KMS-11 (cell line): ENCODE results near the gene CAMKMT.
A peak's percentile ranks its signal among the peaks of the same experiment; 100 is the strongest.

Source experiments
- H2AFZ ChIP-seq: fragments of 200-600 bp; sonication (generic); 2 replicates; pipeline ENCODE4 v1.6.1; 2016; ENCODE audit warnings: antibody characterized with exemption, mixed run types, low read depth
- H3K27ac ChIP-seq: fragments of 200-600 bp; sonication (generic); 2 replicates; pipeline ENCODE4 v1.6.1; 2016; ENCODE audit warnings: mild to moderate bottlenecking, mixed run types
- H3K27me3 ChIP-seq: fragments of 200-600 bp; sonication (generic); 2 replicates; pipeline ENCODE4 v1.6.1; 2017; ENCODE audit warnings: mild to moderate bottlenecking, low read depth, mixed run types, moderate library complexity; ENCODE audit not compliant: insufficient read depth
- H3K36me3 ChIP-seq: fragments of 200-600 bp; sonication (generic); 2 replicates; pipeline ENCODE4 v1.6.1; 2017; ENCODE audit warnings: mild to moderate bottlenecking, mixed run types; ENCODE audit not compliant: insufficient read depth
- H3K4me1 ChIP-seq: fragments of 200-600 bp; sonication (generic); 2 replicates; pipeline ENCODE4 v1.6.1; 2016; ENCODE audit warnings: mild to moderate bottlenecking, low read depth, mixed run types; ENCODE audit not compliant: poor library complexity, severe bottlenecking
- H3K4me2 ChIP-seq: fragments of 200-600 bp; sonication (generic); 2 replicates; pipeline ENCODE4 v1.7.0; 2016; ENCODE audit warnings: mild to moderate bottlenecking, mixed run types
- H3K4me3 ChIP-seq: fragments of 200-600 bp; sonication (generic); IDR thresholded peaks from 2 replicates; pipeline ENCODE4 v1.6.1; 2017; ENCODE audit warnings: low read depth, low read length, mixed read lengths; ENCODE audit not compliant: insufficient read depth
- H3K79me2 ChIP-seq: fragments of 200-600 bp; sonication (generic); 2 replicates; pipeline ENCODE4 v1.6.1; 2016; ENCODE audit warnings: low read depth, mixed run types; ENCODE audit not compliant: insufficient read depth
- H3K9ac ChIP-seq: fragments of 200-600 bp; sonication (generic); 2 replicates; pipeline ENCODE4 v1.6.1; 2016; ENCODE audit warnings: mild to moderate bottlenecking, mixed run types
- H4K20me1 ChIP-seq: fragments of 200-600 bp; sonication (generic); 2 replicates; pipeline ENCODE4 v1.6.1; 2016; ENCODE audit warnings: mild to moderate bottlenecking, mixed run types; ENCODE audit not compliant: insufficient read depth
- TF ChIP-seq, protein P1 (sequence below): fragments of 200-600 bp; sonication (generic); conservative IDR thresholded peaks from 2 replicates; pipeline ENCODE4 v1.6.1; 2017; ENCODE audit warnings: low read depth, mild to moderate bottlenecking, antibody characterized with exemption, low read length, moderate library complexity, mixed read lengths

The CAMKMT gene

DNA sequence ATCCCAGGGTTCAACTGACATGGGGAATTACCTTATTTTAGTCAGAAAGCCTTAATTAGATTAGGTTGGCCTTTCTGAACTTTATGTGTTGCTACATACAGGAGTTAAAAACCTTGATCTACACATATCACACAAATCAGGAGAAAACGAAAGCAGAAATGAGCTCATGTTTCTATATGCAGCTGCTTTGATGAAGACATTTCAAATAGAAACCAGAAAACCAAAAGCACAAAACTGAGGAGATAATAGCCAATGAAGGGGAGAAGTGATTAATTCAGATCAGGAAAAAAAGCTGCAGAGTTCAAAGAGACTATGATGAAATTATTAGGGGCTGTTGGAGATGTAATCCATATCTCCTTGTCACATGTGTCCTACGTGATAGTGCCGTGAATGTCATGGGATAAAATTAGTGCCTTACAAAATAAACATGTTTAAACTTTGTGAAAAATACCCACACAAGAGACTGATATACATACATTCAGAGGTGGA lies 255.0 kb downstream of the CAMKMT start:
- H3K79me2 ChIP-seq = no peaks in the 10 kb centered on the region
- TF ChIP-seq, protein P1, sequence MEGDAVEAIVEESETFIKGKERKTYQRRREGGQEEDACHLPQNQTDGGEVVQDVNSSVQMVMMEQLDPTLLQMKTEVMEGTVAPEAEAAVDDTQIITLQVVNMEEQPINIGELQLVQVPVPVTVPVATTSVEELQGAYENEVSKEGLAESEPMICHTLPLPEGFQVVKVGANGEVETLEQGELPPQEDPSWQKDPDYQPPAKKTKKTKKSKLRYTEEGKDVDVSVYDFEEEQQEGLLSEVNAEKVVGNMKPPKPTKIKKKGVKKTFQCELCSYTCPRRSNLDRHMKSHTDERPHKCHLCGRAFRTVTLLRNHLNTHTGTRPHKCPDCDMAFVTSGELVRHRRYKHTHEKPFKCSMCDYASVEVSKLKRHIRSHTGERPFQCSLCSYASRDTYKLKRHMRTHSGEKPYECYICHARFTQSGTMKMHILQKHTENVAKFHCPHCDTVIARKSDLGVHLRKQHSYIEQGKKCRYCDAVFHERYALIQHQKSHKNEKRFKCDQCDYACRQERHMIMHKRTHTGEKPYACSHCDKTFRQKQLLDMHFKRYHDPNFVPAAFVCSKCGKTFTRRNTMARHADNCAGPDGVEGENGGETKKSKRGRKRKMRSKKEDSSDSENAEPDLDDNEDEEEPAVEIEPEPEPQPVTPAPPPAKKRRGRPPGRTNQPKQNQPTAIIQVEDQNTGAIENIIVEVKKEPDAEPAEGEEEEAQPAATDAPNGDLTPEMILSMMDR = no peak
- no peaks in the 10 kb centered on the region for H3K36me3 ChIP-seq
- H3K27me3 ChIP-seq = no peaks in the 10 kb centered on the region
- H3K27ac ChIP-seq = peak overlapping the region; percentile 53
- peak overlapping the region; percentile 39 for H3K4me3 ChIP-seq
- H2AFZ ChIP-seq = no peak overlapping the region
- peak overlapping the region; percentile 62 for H3K4me2 ChIP-seq
- peak overlapping the region; percentile 26; the same call in 1 of the 2 replicates for H3K9ac ChIP-seq
- peaks cover 53% of the 10 kb centered on the region for H3K4me1 ChIP-seq
- H4K20me1 ChIP-seq = no peaks in the 10 kb centered on the region

DNA sequence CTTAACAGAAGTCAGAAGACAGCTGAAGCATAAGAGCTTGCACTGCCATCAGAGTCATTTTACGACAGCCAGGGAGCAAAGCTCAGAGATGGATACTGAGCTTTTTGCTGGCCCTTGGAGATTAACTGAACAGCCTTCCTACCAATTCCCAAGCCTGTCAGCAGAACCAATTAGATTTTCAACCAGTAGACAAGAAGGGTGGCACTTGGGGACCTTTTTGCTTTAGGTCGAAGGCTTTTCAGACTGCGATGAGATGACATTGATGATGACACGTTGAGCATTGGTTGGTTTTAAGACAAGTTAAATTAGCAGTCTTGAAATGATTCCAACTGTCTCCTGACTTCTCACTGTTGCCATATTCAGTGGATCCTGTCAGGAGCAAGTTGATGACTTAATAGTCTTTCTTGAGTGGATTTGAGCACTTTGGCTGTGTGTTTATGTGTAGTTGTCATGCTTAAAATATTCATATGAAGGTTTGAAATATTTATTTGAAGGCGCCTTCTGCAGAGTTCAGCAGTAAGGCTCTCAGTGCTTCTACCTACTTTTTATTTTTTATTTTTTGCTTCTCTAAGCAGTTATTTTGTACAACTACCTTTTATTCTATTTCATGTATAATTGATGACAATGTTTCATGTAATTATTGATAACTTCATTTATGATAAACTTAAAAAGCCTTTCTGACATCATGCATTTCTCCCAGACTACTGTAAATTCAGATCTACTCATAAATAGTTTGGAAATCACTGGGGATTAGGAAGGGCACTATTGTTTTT lies 256.7 kb downstream of the CAMKMT start:
- Histone ChIP-seq H3K36me3 (no peaks in the 10 kb centered on the region), H3K27ac (no peak overlapping the region), H2AFZ (no peak overlapping the region), H3K4me1 (peaks cover 53% of the 10 kb centered on the region), H3K27me3 (no peaks in the 10 kb centered on the region), H3K79me2 (no peaks in the 10 kb centered on the region), H4K20me1 (no peaks in the 10 kb centered on the region), H3K9ac (no peak overlapping the region), H3K4me3 (no peak overlapping the region), H3K4me2 (peak overlapping the region; percentile 62; the same call in 1 of the 2 replicates)
- TF ChIP-seq, protein P1 = no peak

DNA sequence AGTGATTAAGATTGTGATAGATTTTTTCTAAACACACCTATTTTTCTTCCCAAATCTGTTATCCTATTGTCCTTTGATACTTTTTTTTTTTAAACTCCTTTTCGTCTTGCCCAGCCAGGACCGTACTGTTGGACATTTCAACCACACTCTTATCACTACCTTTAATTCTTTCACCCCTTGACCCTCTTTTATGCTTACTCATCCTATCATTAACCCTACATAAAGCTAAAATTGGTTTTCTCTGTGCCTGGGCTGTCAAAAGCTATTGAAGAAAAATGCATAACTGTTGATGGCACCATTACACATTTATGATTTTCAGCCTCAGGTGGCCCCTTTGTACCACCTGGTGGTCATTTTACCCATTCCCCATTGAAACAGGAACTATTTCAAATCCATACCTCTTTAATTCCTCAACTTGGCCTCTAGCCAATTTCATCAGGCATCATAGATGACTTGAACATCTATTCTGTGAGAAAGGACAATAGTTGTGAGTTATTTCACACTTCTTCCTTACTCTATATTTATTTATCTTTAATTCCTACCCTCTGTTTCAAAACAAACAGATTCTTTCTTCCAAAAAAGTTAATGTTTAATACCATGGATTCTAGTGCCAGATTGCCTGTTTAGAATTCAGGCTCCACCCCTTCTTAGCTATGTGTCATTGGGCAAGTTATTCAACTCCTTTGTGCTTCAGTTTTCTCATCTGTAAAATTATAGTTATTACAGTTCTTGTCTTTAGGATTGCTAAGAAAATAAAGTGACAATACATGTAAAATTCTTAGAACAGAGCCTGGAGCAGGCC lies 258.6 kb downstream of the CAMKMT start:
- Histone ChIP-seq H3K9ac (no peak overlapping the region), H3K79me2 (no peaks in the 10 kb centered on the region), H3K36me3 (no peaks in the 10 kb centered on the region), H3K4me1 (peaks cover 36% of the 10 kb centered on the region), H2AFZ (no peak overlapping the region), H3K27me3 (no peaks in the 10 kb centered on the region), H3K4me3 (no peak overlapping the region), H3K27ac (no peak overlapping the region), H3K4me2 (no peak overlapping the region), H4K20me1 (no peaks in the 10 kb centered on the region)
- TF ChIP-seq, protein P1 = no peak

DNA sequence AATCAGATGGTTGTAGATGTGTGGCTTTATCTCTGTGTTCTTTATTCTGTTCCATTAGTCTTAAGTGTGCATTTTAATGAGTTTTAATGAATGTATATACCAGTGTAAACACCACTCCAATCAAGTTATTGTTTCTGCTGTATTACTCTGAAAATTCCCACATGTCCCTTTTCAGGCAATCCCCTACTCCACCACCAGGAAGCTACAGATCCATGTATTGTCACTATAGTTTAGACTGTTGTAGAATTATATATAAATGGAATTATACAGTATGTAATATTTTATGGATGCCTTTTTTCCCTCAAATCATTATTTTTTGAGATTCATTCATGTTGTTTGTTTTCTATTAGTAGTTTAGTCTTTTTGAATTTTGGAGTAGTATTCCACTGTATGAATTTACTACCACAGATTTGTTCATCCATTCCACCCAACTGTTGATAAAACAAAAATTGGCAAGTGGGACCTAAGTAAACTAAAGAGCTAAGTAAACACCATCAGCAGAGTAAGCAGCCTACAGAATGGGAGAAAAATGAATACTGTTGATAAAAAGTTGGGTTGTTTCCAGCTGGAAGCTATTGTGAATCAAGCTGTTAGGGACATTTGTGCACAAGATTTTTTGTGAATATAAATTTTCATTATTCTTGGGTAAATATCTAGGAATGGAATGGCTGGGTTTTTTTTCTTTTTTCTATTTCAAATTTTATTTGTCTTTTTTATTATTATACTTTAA lies 262.0 kb downstream of the CAMKMT start:
- no peak overlapping the region for H3K4me3 ChIP-seq
- TF ChIP-seq, protein P1 = 0 out of 2 replicates have a peak, but pooled peaks have one; percentile 14

More for the DNA sequence above, 262.0 kb downstream of the CAMKMT start:
- H4K20me1 ChIP-seq = no peaks in the 10 kb centered on the region
- H3K4me1 ChIP-seq = peaks cover 9% of the 10 kb centered on the region
- H3K36me3 ChIP-seq = no peaks in the 10 kb centered on the region
- no peak overlapping the region for H3K9ac ChIP-seq
- no peak overlapping the region for H3K4me2 ChIP-seq
- H2AFZ ChIP-seq = no peak overlapping the region
- H3K27ac ChIP-seq = no peak overlapping the region
- H3K79me2 ChIP-seq = no peaks in the 10 kb centered on the region
- H3K27me3 ChIP-seq = no peaks in the 10 kb centered on the region
